Motor neuron (in vitro differentiated cells): Measurements from ENCODE around the gene AGMO. TPM values are rescaled to one million over a fixed set of nuclear protein-coding genes. Genes with fewer than 3 reads are reported as not detected.
"Not testable (repeated sequence)": the region's sequence is repeated elsewhere in the genome, so short reads cannot be mapped to it uniquely, and the experiment has no call there.

Experiments used
- ATAC-seq, 8 experiments: fragments of 200-7000 bp; cut with Tn5 transposase; replicated peaks in 6 of 8; 2 replicates each; pipeline ENCODE4 v1.8.0; 2021; ENCODE audit warnings: mild to moderate bottlenecking in 8 of 8, moderate library complexity in 8 of 8
- H3K27ac ChIP-seq, 2 donors: fragments of 250-450 bp; sonication (Bioruptor Pico); 2 replicates each; pipeline ENCODE4 v1.9.0; 2021; ENCODE audit warnings: antibody characterized with exemption in 2 of 2, mild to moderate bottlenecking in 2 of 2, moderate library complexity in 1 of 2
- H3K4me1 ChIP-seq, 2 donors: fragments of 250-450 bp; sonication (Bioruptor Pico); replicated peaks in 1 of 2; 2 replicates each; pipeline ENCODE4 v1.6.1; 2021; ENCODE audit warnings: antibody characterized with exemption in 2 of 2, mild to moderate bottlenecking in 2 of 2, moderate library complexity in 1 of 2
- H3K4me3 ChIP-seq, 5 donors: fragments of 250-450 bp; sonication (Bioruptor Pico); 2 replicates each; pipeline ENCODE4 v1.9.0; 2021; ENCODE audit warnings: antibody characterized with exemption in 5 of 5, mild to moderate bottlenecking in 5 of 5, moderate library complexity in 4 of 5
- WGBS, 10 experiments: fragments of 450-650 bp; shearing (Covaris generic); methylation state at CpG; one replicate each; pipeline ENCODE4 v1.0.0; 2022; 5-methylcytosine and 5-hydroxymethylcytosine counted together
- in situ Hi-C, 9 experiments: fragments of 400-800 bp; cut with MboI; loops; one replicate each; pipeline ENCODE4 v1.15.0; 2021; ENCODE audit warnings: low sequenced_read_pairs in 9 of 9, low pct_unique_long_range_greater_than_20kb in 2 of 9; ENCODE audit not compliant: unreplicated experiment in 9 of 9
- total RNA-seq, 8 experiments: library from RNA; unstranded; fragments of 300-600 nt; gene quantifications; 2 replicates each; pipeline versions ENCODE4 v1.2.3 to v1.2.4, GENCODE V29; 2022

AGMO gene
- total RNA-seq, 8 experiments from 2014 or later = 0.13 to 8.9 (median 0.50) TPM; not detected in 2

DNA sequence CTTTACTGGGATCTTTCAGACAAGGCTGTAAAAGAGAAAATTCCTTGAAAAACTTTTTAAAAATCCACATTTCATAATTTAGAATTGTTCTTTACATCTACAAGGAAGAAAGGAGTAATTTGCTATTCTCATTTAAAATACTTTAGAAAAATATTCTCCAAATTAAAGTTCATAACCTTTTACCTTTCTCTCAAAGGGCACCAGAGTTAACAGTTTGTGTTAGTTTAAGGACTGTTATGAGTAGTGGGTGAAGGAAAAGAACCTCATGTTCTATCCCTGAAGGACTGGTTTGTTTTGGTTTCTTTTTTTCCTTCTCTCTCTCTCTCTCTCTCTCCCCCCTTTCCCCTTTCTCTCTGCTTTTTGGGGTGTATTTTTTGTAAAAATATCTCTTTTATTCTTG, 4.1 kb downstream of the AGMO start:
- H3K27ac ChIP-seq = no peak overlapping the region
- ATAC-seq = no peak
- H3K4me1 ChIP-seq = peaks cover 0 to 3% of the 10 kb centered on the region in 2 donors
- in situ Hi-C loops = loop anchor here in 1 of 9 experiments (25.0 kb wide), 3 partner anchors 105 to 505 kb away; no protein-coding TSS in a partner anchor
- no peak overlapping the region for H3K4me3 ChIP-seq

DNA sequence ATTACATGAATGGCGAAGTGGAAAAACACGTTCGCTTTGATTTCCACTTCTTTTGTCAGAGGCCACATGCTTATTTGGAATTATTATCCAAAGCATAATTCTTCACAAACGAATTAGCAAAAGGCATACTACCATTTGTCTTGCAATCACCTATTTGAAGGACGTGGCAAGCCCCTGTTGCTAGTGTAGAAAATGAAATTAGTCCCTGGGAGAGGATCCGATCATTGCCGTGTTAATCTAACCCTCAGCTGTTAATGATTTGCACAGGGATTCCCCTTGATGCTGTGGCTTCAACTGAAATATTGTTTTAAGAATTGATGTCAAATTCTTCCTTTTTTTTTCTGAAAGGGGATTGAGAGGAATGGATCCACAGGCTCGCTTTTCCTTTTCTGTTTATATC, 4.6 kb downstream of the AGMO start:
- in situ Hi-C loops = loop anchor here in 1 of 9 experiments (25.0 kb wide), 3 partner anchors 105 to 505 kb away; no protein-coding TSS in a partner anchor
- peaks cover 0 to 3% of the 10 kb centered on the region in 2 donors for H3K4me1 ChIP-seq
- H3K27ac ChIP-seq = no peak overlapping the region
- no peak for ATAC-seq
- WGBS, 10 experiments = 2 to 85% (median 69%) methylated on average over 4 to 8 of the region's 8 CpGs
- no peak overlapping the region for H3K4me3 ChIP-seq

DNA sequence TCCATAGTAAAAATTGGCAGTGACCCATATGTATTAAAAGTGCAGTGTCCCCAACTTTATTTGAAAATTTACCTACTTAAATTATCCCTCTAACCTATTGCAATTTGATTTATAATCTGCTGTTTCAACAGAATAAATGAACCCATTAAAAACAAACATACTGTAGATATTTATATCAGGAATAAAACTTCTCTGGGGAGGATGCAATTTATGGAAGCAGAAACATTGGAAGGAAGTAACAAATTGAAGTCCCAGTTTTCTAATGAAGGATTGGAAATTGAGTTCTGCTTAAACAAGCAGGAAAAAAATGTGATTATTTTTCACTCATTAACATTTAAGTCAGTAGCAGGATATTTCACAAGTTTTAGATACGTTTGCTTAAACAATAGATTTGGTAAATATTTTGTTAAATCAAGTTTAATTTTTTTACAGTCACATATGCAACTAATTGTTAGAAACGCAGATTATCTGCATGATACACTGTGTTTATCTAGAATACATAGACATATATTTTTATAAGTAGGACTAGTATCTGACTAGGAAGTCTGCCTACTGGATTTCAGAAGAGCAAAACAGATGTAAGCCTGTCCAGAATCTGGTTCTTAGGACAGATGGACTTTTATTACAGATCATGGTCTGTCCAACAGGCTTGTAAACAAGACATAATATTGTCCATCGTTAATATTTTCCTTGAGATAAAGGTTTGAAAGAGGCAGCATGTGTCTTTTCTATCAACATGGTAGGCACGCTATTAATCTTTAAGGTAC, 5.3 kb downstream of the AGMO start:
- Histone ChIP-seq H3K4me3 (no peak overlapping the region), H3K4me1 (peaks cover 0 to 3% of the 10 kb centered on the region in 2 donors), H3K27ac (no peak overlapping the region)
- in situ Hi-C loops = loop anchor here in 1 of 9 experiments (25.0 kb wide), 3 partner anchors 106 to 506 kb away; no protein-coding TSS in a partner anchor
- WGBS, 10 experiments = 21 to 100% (median 87%) methylated on average over 1 to 4 of the region's 4 CpGs
- ATAC-seq = no peak

DNA sequence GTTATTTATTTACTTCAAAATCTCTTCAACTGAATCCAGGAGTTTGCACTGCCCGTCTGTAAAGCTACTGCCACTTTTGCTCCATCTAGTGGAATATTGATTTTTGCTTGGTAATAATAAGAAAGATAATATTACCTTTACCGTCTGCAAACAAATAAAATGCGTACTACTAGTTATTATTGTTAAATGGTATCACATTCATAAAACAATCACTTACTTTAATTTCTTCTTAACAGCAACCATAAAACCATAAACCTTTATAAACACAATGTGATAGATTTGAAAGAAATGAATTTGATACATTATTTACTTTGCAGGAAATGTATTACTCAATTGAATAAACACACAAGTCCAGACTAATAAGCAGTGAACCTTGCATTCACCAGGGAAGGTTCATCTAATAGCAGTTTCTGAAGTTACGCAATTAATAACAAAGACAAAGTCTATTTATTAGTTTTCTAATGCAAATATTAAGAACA, 6.4 kb downstream of the AGMO start:
- 25 to 100% (median 90%) methylated on average over 1 to 4 of the region's 4 CpGs; no CpG with 5 or more reads in 1 of the 10 experiments for WGBS, 10 experiments
- Histone ChIP-seq H3K4me3 (no peak overlapping the region), H3K27ac (no peak overlapping the region), H3K4me1 (peaks cover 0 to 3% of the 10 kb centered on the region in 2 donors)
- in situ Hi-C loops = loop anchor here in 1 of 9 experiments (25.0 kb wide), 3 partner anchors 107 to 507 kb away; no protein-coding TSS in a partner anchor
- no peak for ATAC-seq

DNA sequence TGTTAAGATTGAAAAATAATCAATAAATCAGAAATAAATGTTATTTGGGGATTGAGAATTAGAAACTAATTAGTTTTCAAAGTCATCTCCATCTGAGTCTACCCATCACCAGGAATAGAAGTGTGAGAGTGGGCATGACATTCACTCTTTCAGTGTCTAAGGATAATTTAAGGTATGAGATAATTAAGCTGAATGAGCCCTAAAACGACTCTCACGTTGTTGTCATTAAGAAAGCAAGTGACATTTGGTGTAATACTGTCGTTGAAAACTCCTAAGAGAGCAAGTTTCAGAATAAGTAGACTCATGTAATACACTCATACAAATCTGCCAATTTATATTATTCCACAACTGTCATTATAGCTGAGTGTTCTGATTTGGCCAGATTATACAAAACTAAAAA, 7.1 kb downstream of the AGMO start:
- ATAC-seq = no peak
- no peak overlapping the region for H3K4me3 ChIP-seq
- no peak overlapping the region for H3K27ac ChIP-seq
- in situ Hi-C loops = loop anchor here in 1 of 9 experiments (25.0 kb wide), 3 partner anchors 108 to 508 kb away; no protein-coding TSS in a partner anchor
- H3K4me1 ChIP-seq = peaks cover 0 to 3% of the 10 kb centered on the region in 2 donors
- 10 to 100% (median 68%) methylated on average over 1 to 3 of the region's 3 CpGs; no CpG with 5 or more reads in 1 of the 10 experiments for WGBS, 10 experiments

DNA sequence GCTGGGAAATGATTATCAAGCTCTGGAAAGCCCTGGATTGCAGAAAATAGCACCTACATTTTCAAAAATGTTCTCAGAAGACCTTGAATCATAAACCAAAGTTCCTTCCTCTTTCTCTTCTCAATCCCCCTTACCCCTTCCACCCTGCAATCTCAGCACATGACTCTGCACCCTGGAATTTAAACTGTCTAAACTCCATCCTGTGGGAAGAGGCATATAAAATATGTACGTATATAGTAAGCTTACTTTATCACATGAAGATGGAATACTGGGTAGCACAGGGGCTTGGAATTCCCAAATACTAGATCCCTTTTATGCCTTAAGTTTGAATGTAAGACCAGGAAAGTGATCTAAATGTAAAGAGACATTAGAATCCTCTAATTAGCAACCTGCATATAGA, 7.7 kb downstream of the AGMO start:
- Histone ChIP-seq H3K4me3 (no peak overlapping the region), H3K4me1 (peaks cover 0 to 3% of the 10 kb centered on the region in 2 donors), H3K27ac (no peak overlapping the region)
- ATAC-seq = no peak
- WGBS, 10 experiments = 13 to 100% (median 80%) methylated on average over 1 of the region's 1 CpG; no CpG with 5 or more reads in 5 of the 10 experiments
- in situ Hi-C loops = loop anchor here in 1 of 9 experiments (25.0 kb wide), 3 partner anchors 108 to 508 kb away; no protein-coding TSS in a partner anchor

DNA sequence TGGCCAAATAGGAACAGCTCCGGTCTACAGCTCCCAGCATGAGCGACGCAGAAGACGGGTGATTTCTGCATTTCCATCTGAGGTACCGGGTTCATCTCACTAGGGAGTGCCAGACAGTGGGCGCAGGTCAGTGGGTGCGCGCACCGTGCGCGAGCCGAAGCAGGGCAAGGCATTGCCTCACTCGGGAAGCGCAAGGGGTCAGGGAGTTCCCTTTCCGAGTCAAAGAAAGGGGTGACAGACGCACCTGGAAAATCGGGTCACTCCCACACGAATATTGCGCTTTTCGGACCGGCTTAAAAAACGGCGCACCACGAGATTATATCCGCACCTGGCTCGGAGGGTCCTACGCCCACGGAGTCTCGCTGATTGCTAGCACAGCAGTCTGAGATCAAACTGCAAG, 14.5 kb downstream of the AGMO start:
- H3K4me3 ChIP-seq = peak overlapping the region in 2 of 5 donors; percentile 26 to 35
- H3K27ac ChIP-seq, ATAC-seq, in situ Hi-C loops, H3K4me1 ChIP-seq: not testable (repeated sequence)
- WGBS, 10 experiments = 93% methylated on average over 3 of the region's 29 CpGs; no CpG with 5 or more reads in 9 of the 10 experiments

DNA sequence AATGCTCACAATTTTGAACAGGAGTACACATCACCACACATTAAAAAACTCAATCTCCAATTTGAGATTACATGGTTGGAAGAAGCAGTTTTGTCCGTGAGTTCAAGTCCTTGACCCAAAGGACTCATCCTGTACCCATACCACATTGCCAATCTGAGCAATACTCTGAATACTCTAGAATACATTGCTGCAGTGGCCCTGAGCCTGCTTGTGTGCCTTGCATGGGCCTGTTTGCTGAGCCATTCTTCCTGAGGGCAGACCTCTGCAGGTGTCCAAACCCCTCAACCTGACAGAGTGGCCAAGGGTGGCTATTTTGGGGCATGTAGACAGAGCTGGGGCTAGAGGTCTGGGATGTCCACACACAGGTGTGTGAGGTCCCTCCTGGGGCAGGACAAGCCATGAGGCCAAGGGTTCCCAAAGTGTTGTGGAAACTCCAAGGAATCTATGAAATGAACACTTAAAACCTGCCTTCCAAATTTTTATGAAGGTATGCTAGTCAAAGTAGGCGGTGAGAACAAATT, 15.5 kb downstream of the AGMO start:
- Histone ChIP-seq H3K4me3 (no peak overlapping the region), H3K4me1 (no peaks in the 10 kb centered on the region), H3K27ac (no peak overlapping the region)
- WGBS, 10 experiments = 100% methylated on average over 1 to 2 of the region's 2 CpGs; no CpG with 5 or more reads in 4 of the 10 experiments
- in situ Hi-C loops = no loop called here
- ATAC-seq = no peak

DNA sequence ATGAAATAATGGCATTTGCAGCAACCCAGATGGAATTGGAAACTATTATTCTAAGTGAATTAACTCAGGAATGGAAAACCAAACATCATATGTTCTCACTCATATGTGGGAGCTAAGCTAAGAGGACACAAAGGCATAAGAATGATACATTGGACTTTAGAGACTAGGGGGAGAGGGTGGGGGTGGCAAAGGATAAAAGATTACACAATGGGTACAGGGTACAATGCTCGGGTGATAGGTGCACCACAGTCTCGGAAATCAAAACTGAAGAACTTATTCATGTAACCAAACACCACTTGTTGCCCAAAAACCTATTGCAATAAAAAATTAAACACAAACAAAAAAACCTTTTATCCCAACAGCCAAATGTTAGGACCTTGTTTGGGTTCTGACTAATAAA, 17.8 kb downstream of the AGMO start:
- no peaks in the 10 kb centered on the region for H3K4me1 ChIP-seq
- no peak overlapping the region for H3K27ac ChIP-seq
- in situ Hi-C loops = no loop called here
- ATAC-seq = no peak
- WGBS, 10 experiments = 50 to 100% (median 88%) methylated on average over 1 to 2 of the region's 2 CpGs; no CpG with 5 or more reads in 3 of the 10 experiments
- no peak overlapping the region for H3K4me3 ChIP-seq

DNA sequence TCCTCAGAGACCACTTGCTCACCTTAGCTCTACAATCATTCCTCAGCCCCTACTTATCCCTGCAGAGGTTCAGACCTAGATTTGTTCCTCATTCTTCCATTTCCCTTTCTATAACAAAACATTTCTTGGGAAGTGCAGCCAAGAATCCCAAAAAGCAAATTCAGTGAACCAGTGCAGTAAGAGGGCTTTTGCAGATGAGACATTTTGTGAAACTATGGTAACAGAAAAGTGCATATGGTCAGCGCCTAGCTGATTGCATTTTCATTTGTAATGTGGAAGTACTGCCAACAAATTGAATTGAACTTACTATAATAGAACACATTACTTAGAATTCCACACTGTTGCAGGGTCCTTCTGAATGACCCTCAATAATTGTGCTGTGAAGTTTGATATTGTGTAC, 18.6 kb downstream of the AGMO start:
- H3K4me3 ChIP-seq = no peak overlapping the region
- WGBS, 10 experiments = 67 to 100% (median 100%) methylated on average over 1 of the region's 1 CpG; no CpG with 5 or more reads in 2 of the 10 experiments

DNA sequence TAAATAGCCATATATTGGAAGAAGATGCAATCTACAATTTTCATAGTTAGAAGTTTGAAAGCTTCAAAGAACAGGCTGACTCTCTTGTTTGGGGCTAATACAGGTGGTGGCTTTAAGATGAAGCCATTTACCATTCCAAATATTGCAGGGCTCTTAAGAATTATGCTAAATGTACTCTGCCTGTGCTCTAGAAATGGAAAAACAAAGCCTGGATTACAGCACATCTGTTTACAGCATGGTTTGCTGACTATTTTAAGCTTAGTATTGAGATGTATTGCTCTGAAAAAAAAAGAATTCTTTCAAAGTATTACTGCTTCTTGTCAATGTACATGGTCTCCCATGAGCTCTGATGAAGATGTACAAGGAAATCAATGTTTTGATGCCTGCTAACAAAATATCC, 34.2 kb downstream of the AGMO start:
- no peak overlapping the region for H3K4me3 ChIP-seq
- in situ Hi-C loops = no loop called here
- ATAC-seq = peak in 3 of 8 experiments; percentile 57 to 77 (median 72)
- H3K4me1 ChIP-seq = no peaks in the 10 kb centered on the region
- H3K27ac ChIP-seq = no peak overlapping the region

More for the DNA sequence above, 18.6 kb downstream of the AGMO start:
- no peak for ATAC-seq
- in situ Hi-C loops = no loop called here
- Histone ChIP-seq H3K4me1 (no peaks in the 10 kb centered on the region), H3K27ac (no peak overlapping the region)

DNA sequence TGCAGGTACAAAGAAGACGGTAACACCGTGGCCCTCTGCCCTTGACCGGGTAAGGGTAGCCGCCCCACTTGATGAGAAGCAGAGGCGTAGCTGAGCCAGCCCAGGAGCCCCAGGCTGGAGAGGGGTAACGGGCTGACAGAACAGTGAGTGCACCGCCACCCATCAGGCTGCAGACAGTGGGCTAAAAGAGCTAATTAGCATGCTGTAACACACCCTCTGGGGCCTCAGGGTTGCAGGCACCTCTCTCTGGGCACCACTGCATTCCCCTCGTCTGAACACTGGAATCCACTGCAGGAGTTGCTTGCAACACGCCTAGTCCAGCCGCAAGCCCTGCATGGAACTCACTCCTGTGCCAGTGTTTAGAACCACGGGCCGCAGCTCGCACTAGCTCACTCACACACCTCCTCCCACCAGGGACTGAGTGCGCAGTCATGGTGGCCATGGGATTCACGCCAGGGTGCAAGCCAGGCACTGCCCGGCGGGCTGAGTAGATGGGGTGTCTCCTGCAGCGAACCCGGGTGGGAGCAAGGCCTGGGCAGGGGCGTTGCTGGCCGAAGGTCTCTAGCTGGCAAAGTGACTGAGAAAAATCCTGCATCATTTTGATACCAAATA, 36.1 kb downstream of the AGMO start:
- no peaks in the 10 kb centered on the region for H3K4me1 ChIP-seq
- no peak overlapping the region for H3K4me3 ChIP-seq
- WGBS, 10 experiments = 20 to 100% (median 90%) methylated on average over 1 to 14 of the region's 21 CpGs; no CpG with 5 or more reads in 2 of the 10 experiments
- in situ Hi-C loops = no loop called here
- no peak overlapping the region for H3K27ac ChIP-seq
- no peak for ATAC-seq

DNA sequence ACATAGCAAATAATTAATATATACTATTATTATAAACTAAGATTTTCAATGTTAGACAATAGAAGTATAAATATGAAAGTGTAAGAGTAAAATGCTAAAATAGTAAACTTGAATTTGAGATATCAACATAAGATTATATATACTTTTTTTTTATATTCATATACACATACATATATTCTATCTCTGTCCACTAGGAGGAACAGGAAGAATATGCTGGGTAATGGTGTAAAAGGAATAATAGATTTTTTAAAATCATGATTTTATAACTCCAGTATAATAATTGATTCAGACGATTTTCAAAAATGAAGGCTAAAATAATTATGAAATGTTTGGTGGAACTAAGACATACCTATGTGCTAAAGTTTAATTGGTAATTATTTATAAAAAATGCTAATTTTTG, 37.7 kb downstream of the AGMO start:
- no peaks in the 10 kb centered on the region for H3K4me1 ChIP-seq
- 17 to 100% (median 88%) methylated on average over 1 of the region's 1 CpG; no CpG with 5 or more reads in 1 of the 10 experiments for WGBS, 10 experiments
- in situ Hi-C loops = loop anchor here in 1 of 9 experiments (25.0 kb wide), 1 partner anchor 187 kb away; no protein-coding TSS in a partner anchor
- no peak overlapping the region for H3K4me3 ChIP-seq
- H3K27ac ChIP-seq = no peak overlapping the region
- no peak for ATAC-seq
